Activated T-helper 1 cell treated with anti-CD3 and anti-CD28 coated beads, Interleukin-2, amount 50 U/mL, for 16 hours (primary cell): ENCODE results near the gene SH3PXD2B.
"Not testable (repeated sequence)": the region's sequence is repeated elsewhere in the genome, so short reads cannot be mapped to it uniquely, and the experiment has no call there.

Experiments used
- DNase-seq, 2 donors: peaks; one replicate each; pipeline ENCODE4 v3.0.0-alpha.2; 2020; ENCODE audit warnings: low read depth in 1 of 2, low spot score in 1 of 2

The SH3PXD2B gene

DNA sequence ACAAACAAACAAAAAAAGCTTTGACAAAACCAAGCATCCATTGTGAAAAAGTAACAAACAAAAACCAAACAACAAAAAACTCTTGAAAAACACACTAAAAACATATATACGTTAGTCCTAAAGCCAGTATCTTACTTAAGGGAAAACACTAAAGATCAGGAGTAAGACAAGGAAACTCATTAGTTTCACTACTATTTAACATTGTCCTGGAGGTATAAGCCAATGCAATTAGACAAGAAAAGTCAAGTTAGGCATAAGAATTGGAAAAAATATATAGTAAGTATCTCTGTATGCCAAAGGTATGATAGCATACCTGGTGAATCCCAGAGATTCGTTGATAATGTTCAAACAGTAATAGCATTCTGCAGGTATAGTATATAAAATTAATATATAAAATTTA, 148.9 kb downstream of the SH3PXD2B start:
- DNase-seq = no peak

DNA sequence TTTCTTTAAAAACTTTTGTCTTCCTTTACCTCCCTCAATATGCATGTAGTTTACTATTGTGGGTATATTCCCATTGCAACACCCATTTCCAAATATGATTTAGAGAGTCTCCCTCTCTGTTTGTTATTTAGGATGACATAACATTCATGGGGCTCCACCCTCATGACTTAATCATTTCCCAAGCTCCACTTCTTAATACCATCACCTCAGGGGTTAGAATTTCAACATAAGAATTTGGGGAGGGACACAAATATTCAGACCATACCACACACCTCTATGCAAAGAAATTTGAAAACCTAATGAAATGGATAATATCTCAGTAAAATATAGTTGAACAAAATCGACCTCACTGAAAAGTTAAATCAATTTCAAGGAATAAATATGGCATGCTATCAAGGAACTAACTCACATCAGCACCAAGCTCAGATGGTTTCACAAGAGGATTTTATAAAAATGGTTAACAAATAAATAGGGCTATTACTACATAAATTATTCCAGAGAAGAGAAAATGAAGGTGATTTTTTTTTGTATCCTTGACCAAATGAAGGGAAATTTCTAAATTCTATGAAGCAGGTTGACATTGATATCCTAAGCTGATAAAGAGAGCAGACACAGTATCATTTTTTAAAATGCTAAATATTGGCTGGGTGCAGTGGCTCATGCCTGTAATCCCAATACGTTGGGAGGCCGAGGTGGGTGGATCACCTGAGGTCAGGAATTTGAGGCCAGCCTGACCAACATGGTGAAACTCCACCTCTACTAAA, 150.6 kb downstream of the SH3PXD2B start:
- no peak for DNase-seq

DNA sequence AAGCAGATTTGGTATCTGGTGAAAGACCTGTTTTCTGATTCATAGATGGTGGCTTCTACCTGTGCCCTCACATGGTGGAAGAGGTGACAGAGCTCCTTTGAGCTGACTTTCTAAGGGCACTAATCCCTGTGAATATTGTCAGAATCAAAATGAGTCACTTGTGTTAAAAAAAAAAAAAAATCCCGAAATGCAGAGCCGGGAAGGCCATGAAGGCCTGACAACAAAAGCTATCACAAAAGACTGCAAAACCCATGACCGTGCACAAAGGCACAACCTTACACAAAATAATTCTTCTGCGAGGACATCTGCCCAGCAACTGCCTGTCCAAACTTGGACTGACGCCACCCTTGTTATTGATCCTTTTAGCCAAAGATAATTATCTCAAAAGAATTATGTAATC, 151.2 kb downstream of the SH3PXD2B start:
- no peak for DNase-seq

DNA sequence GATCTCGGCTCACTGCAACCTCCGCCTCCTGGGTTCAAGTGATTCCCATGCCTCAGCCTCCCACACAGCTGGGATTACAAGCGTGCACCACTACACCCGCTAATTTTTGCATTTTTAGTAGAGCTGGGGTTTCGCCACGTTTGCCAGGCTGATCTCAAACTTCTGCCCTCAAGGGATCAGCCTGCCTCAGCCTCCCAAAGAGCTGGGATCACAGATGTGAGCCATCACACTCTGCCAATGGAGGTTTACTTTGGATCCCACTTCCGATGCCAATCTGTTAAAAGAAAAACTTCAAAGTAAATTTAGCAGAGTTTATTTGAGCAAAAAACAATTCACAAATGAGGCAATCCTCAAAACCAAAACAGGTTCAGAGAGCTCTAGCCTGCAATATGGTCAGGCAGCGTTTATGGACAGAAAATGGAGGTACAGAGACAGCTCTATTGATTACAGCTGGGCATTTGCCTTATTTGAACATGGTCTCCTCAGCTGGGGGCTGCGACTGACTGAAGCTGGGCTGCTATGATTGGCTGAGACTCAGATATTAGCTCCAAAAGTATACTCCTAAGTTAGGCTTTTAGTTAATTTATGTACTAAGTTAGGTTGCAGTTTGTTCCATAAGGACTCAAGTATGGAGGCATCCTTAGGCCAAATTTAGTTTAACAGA, 152.1 kb downstream of the SH3PXD2B start:
- no peak for DNase-seq

DNA sequence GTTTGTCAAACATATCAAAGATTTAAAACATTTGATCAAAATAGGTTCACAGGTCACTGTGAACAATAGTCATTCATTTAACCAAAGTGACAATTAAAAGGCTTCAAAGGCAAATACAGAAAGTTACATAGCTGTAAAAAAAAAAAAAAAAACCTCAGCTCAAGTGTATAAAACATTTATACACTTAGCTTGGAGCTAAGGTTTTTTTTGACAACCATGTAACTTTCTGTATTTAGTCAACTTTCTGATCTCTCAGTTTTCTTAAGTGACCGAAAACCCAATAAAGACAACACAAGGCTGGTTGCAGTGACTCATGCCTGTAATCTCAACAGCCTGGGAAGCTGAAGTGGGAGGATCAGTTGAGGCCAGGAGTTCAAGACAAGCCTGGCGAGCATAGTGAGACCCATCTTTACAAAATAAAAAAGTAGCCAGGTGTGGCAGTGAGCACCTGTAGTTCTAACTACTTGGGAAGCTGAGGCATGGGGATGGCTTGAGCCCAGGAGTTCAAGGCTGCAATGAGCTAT, 154.3 kb downstream of the SH3PXD2B start:
- DNase-seq = no peak

- DNase-seq = no peak
Observed at GRCh38 chr5:172294831-172295230, 159.5 kb downstream of the SH3PXD2B start.

DNA sequence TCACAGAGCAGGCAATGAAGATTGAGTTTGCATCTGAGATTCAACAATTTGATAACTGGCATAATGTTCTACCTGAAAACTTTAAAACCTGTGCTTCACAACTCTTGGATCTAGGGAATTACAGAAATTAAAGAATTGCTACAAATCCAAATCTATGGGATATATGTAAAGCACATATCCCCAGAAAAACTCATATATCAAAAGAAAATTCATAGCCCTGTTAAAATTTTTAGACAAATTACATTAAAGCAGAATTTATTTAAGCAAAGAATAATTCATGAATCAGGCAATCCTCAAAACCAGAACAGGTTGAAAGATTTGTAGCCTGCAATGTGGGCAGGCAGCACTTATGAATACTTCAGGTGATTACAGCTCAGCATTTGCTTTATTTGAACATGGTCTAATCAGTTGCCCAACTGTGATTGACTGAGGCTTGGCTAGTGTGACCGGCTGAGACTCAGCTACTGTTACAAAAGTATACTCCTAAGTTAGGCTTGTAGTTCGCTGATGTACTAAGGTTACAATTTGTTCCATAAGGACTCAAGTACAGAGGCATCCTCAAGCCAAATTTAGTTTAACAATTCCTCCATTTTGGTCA, 160.5 kb downstream of the SH3PXD2B start:
- DNase-seq = no peak

- DNase-seq = peak; percentile 26 to 28
Observed at GRCh38 chr5:172293054-172293744, 161.1 kb downstream of the SH3PXD2B start.

- not testable (repeated sequence) for DNase-seq
Observed at GRCh38 chr5:172291837-172292236, 162.5 kb downstream of the SH3PXD2B start.

DNA sequence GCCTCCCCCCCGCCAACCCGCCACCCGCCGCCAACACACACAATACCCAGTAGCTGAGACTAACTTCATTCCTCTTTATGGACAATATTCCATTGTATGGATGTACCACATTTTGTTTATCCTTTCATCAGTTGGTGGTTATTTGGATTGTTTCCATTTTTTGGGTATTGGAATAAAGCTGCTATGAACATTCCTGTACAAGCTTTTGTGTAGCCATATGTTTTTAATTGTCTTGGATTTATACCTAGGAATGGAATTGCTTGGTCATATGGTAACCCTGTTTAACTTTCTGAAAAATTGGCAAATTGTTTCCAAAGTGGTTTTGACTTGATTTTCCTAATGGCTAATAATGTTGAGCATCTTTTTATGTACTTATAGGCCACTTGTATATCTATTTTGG, 165.9 kb downstream of the SH3PXD2B start:
- DNase-seq = no peak

DNA sequence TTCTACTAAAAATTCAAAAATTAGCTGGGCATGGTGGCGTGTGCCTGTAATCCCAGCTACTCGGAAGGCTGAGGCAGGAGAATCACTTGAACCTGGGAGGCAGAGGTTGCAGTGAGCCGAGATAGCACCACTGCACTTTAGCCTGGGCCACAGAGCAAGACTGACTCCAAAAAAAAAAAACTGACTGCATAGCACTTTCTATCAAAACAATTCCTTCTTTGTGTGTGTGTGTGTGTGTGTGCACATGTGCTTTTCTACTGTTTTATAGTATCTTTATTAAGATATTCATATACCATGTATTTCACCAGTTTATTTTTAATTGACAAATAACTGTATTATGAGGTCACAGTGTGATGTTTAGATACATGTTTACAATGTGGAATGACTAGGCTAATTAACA, 167.2 kb downstream of the SH3PXD2B start:
- not testable (repeated sequence) for DNase-seq

DNA sequence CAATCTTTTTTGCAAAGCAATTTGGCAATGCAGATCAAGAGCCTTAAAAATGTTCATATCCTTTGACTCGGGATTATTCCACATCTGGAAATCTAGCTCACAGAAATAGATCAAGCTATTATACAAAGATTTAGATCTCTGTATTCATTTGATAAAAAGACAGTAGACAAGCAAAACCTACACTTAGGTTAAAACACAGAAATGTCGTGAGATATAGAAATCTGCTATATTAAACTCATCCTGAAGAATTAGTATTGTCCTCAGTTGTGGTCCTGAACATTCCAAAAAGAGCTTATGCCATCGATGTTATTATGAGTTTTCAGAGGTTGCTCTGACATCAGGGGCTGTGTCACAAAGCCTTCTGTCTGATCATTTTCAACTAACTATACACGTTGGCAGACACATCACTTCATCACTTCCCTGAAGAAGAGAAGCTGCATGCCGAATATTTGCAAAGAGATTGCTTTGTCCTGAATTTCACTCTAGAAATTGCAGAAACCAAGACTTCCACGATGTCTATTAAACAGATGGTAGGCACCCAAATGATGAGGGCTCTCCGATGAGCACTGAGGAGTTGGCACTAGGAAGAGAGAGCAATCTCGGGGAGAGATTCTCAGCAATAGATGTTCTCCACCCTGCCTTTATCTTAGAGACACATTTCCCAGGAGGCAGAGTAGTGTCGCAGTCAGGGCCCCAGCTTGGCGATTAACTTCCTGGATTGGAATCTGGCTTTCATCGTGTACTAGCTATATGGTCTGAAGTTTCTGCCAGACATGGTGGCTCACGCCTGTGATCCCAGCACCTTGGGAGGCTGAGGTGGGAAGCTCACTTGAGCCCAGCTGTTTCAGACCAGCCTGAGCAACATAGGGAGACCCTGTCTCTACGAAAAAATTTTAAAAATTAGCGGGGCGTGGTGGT, 168.8 kb downstream of the SH3PXD2B start:
- no peak for DNase-seq

DNA sequence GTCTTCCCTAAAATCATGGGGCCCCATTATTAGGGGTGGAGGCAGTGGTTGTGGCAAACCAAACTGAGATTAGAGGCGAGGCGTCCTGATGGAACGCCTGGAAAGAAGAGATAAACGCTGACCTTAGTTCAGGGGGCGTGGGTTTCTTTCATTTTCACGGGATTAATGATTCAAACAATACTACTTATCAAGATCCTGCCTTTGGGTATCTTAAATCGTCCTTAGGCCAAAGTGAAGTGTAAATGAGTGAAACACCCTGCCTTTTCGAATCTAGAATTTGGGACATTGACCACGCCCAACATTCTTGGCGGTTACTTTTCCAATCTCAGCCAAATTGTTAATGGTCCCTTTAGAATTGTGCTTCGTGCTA, 169.7 kb downstream of the SH3PXD2B start:
- no peak for DNase-seq

- peak; percentile 49 to 71 for DNase-seq
Observed at GRCh38 chr5:172283862-172284610, 170.3 kb downstream of the SH3PXD2B start.

DNA sequence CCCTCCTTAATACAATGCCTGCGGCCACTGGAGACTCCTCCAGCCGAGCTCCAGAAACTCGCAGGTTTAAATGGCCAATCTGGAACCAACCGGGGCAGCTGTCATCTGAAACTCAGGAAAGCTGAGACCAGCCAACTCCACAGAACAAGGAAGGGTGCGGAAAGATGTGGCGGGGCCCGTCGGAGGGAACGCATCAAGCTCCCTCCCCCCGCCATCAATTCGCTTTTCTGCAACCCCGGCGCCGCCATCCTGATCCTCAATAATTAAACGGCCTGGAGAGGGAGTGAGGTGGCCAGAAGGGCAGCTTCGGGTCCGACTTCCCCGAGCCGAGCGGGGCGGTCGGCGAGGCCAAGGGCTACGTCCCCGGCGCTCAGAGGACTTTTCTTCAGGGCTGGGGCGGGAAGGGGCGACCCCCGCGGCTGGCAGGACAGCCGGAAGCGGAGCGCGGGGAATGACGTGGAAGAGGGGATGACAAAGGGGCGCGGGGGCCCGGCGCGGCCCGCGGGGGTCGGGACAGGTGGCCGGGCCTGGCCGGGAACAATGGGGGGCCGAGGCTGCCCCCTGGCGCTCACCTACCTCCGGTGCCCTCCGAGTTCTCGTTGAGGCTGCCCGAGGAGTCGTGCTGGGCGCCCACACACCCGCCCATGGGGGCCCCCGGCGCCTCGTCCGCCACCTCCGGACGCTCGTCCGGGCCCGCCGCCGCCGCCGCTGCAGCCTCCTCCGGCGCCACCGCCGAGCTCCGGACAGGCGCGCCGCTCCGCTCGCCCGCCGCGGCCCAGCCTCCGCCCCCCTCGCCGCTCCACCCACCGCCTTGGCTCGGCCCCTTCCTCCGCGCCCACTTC, 171.1 kb downstream of the SH3PXD2B start, which contains the start of gene UBTD2:
Gene UBTD2, minus strand, starts transcription at position 745 of the 842 bp plus-strand sequence. Its CDS starts 99 bp downstream, at position 646.
- peak; percentile 49 to 62 for DNase-seq

DNA sequence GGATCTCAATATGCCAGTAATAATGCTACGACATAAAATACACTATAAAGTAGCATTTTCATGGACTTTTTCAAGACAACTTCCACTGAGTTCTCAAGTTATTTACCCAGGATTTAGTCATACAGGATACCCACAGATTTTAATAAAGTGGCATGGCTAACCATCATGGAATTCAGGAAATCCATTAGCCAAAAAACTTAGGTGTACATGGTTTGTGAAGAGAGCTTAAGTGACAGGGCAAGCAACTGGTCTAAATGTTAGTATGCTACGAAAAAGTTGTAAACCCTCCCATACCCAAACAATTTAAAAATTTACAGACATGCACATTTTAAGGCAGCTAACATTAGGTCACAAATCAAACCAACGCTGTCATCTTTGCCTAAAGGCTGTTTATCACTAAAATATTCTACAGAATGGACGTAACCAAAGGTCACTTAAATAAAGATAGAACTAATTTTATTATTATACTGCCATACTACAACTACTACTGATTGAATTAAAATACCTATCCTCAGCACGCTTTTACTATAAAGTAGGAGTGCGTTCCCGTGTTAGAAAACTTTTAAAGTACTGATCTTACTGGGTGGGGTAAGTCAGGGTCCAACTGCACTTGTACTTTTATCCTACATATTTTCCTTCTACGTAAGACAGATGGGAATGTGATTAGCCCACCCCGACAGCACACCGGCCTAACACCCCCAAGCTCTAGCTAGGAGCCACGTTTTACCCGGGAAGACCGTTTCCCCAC, 171.9 kb downstream of the SH3PXD2B start:
- no peak for DNase-seq

DNA sequence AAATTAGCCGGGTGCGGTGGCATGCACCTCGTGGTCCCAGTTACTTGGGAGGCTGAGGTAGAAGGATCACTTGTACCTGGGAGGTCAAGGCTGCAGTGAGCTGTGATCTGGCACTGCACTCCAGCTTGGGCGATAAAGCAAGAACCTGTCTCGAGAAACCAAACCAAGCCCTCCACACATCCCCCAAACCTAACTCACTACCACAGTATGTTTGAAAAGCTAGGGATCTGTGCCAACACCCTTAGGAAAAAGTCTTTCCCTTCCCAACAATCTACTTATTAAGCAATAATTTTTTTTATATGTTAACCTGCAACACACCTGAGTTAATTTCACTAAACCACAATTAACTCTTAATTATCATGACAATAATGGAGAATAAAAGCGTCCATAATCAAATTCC, 173.0 kb downstream of the SH3PXD2B start:
- DNase-seq = no peak

- no peak for DNase-seq
Observed at GRCh38 chr5:172280929-172281328, 173.4 kb downstream of the SH3PXD2B start.
